ENCODE measurements around the gene CAPN8.

GRCh38 chr1:223542831-223543230 lies 122.7 kb downstream of the CAPN8 start:
- TF ChIP-seq CTCF (IDR thresholded peaks at IDR 0.05; ENCODE audit: low read length) = no peak
- no peak for TF ChIP-seq EZH2 (IDR thresholded peaks at IDR 0.05; ENCODE audit: borderline replicate concordance, low read length)

Measured in OCI-LY1 (cell line).